OCI-LY1 (cell line): Measurements from ENCODE around the gene LPIN3.

Source experiments
- CTCF ChIP-seq: fragments of 200-600 bp; sonication (generic), shearing (Covaris generic); IDR thresholded peaks from 2 replicates; pipeline ENCODE4 v1.5.1; 2017; ENCODE audit warnings: mild to moderate bottlenecking, antibody characterized with exemption, low read length, moderate library complexity, mixed read lengths
- EZH2 ChIP-seq: fragments of 200-600 bp; sonication (generic), shearing (Covaris generic); IDR thresholded peaks from 2 replicates; pipeline ENCODE4 v1.8.0; 2017; ENCODE audit warnings: borderline replicate concordance, mixed run types, mild to moderate bottlenecking, antibody characterized with exemption, low read length, moderate library complexity, mixed read lengths

DNA sequence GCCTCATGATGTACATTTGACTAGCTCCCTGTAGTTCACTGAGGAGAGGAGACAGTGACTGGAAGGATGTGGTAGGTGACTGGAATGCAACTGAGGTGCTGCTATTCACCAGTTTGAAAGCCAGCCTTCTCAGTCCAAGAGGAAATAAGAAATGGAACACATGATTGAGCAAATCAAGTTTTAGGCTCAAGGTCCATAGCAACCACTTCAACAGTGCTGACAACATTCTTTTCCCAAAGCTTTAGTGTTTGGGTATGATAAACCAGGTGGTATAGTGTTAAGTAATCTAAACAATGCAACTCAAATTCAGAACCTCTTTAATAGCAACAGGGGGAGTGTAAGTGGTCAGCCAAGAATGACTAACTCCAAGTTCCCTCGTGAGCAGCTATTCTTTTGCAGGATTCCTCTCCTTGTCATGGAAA lies 32.3 kb upstream of the LPIN3 start:
- no peak for TF ChIP-seq CTCF
- TF ChIP-seq EZH2 = no peak
